SK-N-SH (cell line): ENCODE results near the gene GPN1. TPM values are rescaled to one million over a fixed set of nuclear protein-coding genes. Genes with fewer than 3 reads are reported as not detected.
A peak's percentile ranks its signal among the peaks of the same experiment; 100 is the strongest.

Experiments used
- CTCF ChIA-PET: fragments of 300-600, 350-600 bp; formaldehyde crosslinking; extraction: SDS; loops from one replicate; lab custom pipeline; 2021; lab: Yijun Ruan, JAX
- POLR2A ChIA-PET: fragments of 350-600 bp; sonication (Branson Sonifier 250); formaldehyde crosslinking; extraction: SDS; loops from one replicate; lab custom pipeline; 2020; ENCODE audit warnings: antibody characterized with exemption, inconsistent platforms; lab: Yijun Ruan, JAX
- DNase-seq: peaks from one replicate; pipeline ENCODE4 v3.0.0; 2012
- H2AFZ ChIP-seq: fragments of 200-600 bp; sonication (generic); 2 replicates; pipeline ENCODE4 v1.8.1; 2016; ENCODE audit warnings: antibody characterized with exemption, mild to moderate bottlenecking, low read depth
- H3F3A ChIP-seq: fragments of 200-600 bp; sonication (generic); replicated peaks from 2 replicates; pipeline ENCODE3; 2016; ENCODE audit warnings: antibody characterized with exemption, mild to moderate bottlenecking; ENCODE audit not compliant: insufficient read depth
- H3K27ac ChIP-seq, 2 experiments: fragments of 200-500 bp in 1 of 2; fragments of 200-600 bp in 1 of 2; sonication (Bioruptor generic) in 1 of 2; sonication (generic), shearing (Covaris generic) in 1 of 2; 2 replicates each; pipeline versions ENCODE4 v1.5.1 to v1.6.1; 2014 to 2016; ENCODE audit warnings: low read depth in 2 of 2, inconsistent platforms in 1 of 2, low read length in 1 of 2, mild to moderate bottlenecking in 1 of 2, mixed read lengths in 1 of 2
- H3K27me3 ChIP-seq: fragments of 200-600 bp; sonication (generic), shearing (Covaris generic); 2 replicates; pipeline ENCODE4 v1.6.1; 2016; ENCODE audit warnings: mixed run types; ENCODE audit not compliant: insufficient read depth
- H3K36me3 ChIP-seq, 2 experiments: fragments of 200-500 bp in 1 of 2; fragments of 200-600 bp in 1 of 2; sonication (Bioruptor generic) in 1 of 2; sonication (generic) in 1 of 2; replicated peaks in 1 of 2; 2 replicates each; pipeline versions ENCODE3 to v1.5.1; 2014 to 2016; ENCODE audit warnings: low read length in 1 of 2, mild to moderate bottlenecking in 1 of 2; ENCODE audit not compliant: insufficient read depth in 2 of 2, control insufficient read depth in 1 of 2
- H3K4me1 ChIP-seq, 2 experiments: fragments of 200-500 bp in 1 of 2; fragments of 200-600 bp in 1 of 2; sonication (Bioruptor generic) in 1 of 2; sonication (generic), shearing (Covaris generic) in 1 of 2; 2 replicates each; pipeline versions ENCODE4 v1.5.1 to v1.6.1; 2014 to 2016; ENCODE audit warnings: low read depth in 1 of 2, low read length in 1 of 2, mixed run types in 1 of 2; ENCODE audit not compliant: insufficient read depth in 2 of 2, control insufficient read depth in 1 of 2
- H3K4me2 ChIP-seq: fragments of 200-600 bp; sonication (generic), shearing (Covaris generic); 2 replicates; pipeline ENCODE4 v1.6.1; 2017; ENCODE audit warnings: mixed run types
- H3K4me3 ChIP-seq, 2 experiments: fragments of 200-500 bp in 1 of 2; fragments of 200-600 bp in 1 of 2; sonication (Bioruptor generic) in 1 of 2; sonication (generic), shearing (Covaris generic) in 1 of 2; 2 replicates each; pipeline versions ENCODE4 v1.5.1 to v1.8.1; 2014 to 2016; ENCODE audit warnings: low read depth in 2 of 2, inconsistent platforms in 1 of 2, low read length in 1 of 2, mild to moderate bottlenecking in 1 of 2, mixed read lengths in 1 of 2, moderate library complexity in 1 of 2
- H3K79me2 ChIP-seq: fragments of 200-600 bp; sonication (generic); 2 replicates; pipeline ENCODE4 v1.8.1; 2017; ENCODE audit warnings: mild to moderate bottlenecking; ENCODE audit not compliant: insufficient read depth
- H3K9ac ChIP-seq: fragments of 200-600 bp; sonication (generic); 2 replicates; pipeline ENCODE4 v1.6.1; 2017; ENCODE audit warnings: mixed run types
- H3K9me2 ChIP-seq: fragments of 200-600 bp; sonication (generic); 2 replicates; pipeline ENCODE4 v1.6.1; 2017; ENCODE audit warnings: mixed run types
- H3K9me3 ChIP-seq: fragments of 200-600 bp; sonication (generic); 2 replicates; pipeline ENCODE4 v1.6.1; 2017; ENCODE audit warnings: mixed run types, mild to moderate bottlenecking, moderate library complexity
- H4K20me1 ChIP-seq: fragments of 200-600 bp; sonication (generic); 2 replicates; pipeline ENCODE4 v1.6.1; 2017; ENCODE audit warnings: mild to moderate bottlenecking, mixed run types; ENCODE audit not compliant: insufficient read depth
- CHD2 ChIP-seq: fragments of 150-350 bp; IDR thresholded peaks from 2 replicates; pipeline ENCODE4 v1.6.1; 2018; ENCODE audit warnings: low read length; ENCODE audit not compliant: partially characterized antibody
- EP300 ChIP-seq, 2 experiments: IDR thresholded peaks; 2 replicates each; pipeline versions ENCODE4 v1.4.0 to v1.6.1; 2012; ENCODE audit warnings: borderline replicate concordance in 1 of 2, low read depth in 1 of 2, low read length in 1 of 2
- EZH2phosphoT487 ChIP-seq: fragments of 200-600 bp; sonication (generic); IDR thresholded peaks from 2 replicates; pipeline ENCODE4 v1.6.1; 2017; ENCODE audit warnings: low read depth, mixed run types, mild to moderate bottlenecking, antibody characterized with exemption, moderate library complexity, borderline replicate concordance
- FOXJ3 ChIP-seq: sonication (generic); formaldehyde crosslinking; IDR thresholded peaks from 2 replicates; pipeline ENCODE4 v1.5.1; 2020; ENCODE audit warnings: mild to moderate bottlenecking, missing genetic modification reagents
- GABPA ChIP-seq: IDR thresholded peaks from 2 replicates; pipeline ENCODE4 v1.4.0; 2012; ENCODE audit warnings: low read depth, mild to moderate bottlenecking
- IRF3 ChIP-seq: fragments of 150-350 bp; IDR thresholded peaks from 2 replicates; pipeline ENCODE4 v1.6.1; 2016; ENCODE audit warnings: mild to moderate bottlenecking, low read depth, low read length
- JUND ChIP-seq: IDR thresholded peaks from 2 replicates; pipeline ENCODE4 v1.4.0; 2012
- MEF2A ChIP-seq: IDR thresholded peaks from 2 replicates; pipeline ENCODE4 v1.4.0; 2012; ENCODE audit warnings: low read depth, borderline replicate concordance
- MXI1 ChIP-seq: IDR thresholded peaks from 2 replicates; pipeline ENCODE4 v1.6.1; 2012; ENCODE audit warnings: mild to moderate bottlenecking, low read depth, low read length, improper control_type of control experiment
- NFIC ChIP-seq: IDR thresholded peaks from 2 replicates; pipeline ENCODE4 v1.4.0; 2012; ENCODE audit warnings: borderline replicate concordance
- NRF1 ChIP-seq: IDR thresholded peaks from 2 replicates; pipeline ENCODE4 v1.6.1; 2012; ENCODE audit warnings: low read depth, mild to moderate bottlenecking, low read length
- RAD21 ChIP-seq: IDR thresholded peaks from 2 replicates; pipeline ENCODE4 v1.6.1; 2012; ENCODE audit warnings: mild to moderate bottlenecking, low read length
- RCOR1 ChIP-seq: fragments of 150-350 bp; IDR thresholded peaks from 2 replicates; pipeline ENCODE4 v1.6.1; 2017; ENCODE audit warnings: antibody characterized with exemption, low read length
- RFX5 ChIP-seq: IDR thresholded peaks from 2 replicates; pipeline ENCODE4 v1.6.1; 2012; ENCODE audit warnings: mild to moderate bottlenecking, improper control_type of control experiment, low read length
- SMC3 ChIP-seq: IDR thresholded peaks from 2 replicates; pipeline ENCODE4 v1.6.1; 2012; ENCODE audit warnings: low read depth, low read length, improper control_type of control experiment
- TAF1 ChIP-seq: IDR thresholded peaks from 2 replicates; pipeline ENCODE4 v1.6.1; 2012; ENCODE audit warnings: low read depth, mild to moderate bottlenecking, low read length, moderate library complexity, borderline replicate concordance
- TEAD4 ChIP-seq: IDR thresholded peaks from 2 replicates; pipeline ENCODE4 v1.4.0; 2012; ENCODE audit warnings: mild to moderate bottlenecking, borderline replicate concordance; ENCODE audit not compliant: insufficient read depth
- USF2 ChIP-seq: fragments of 150-350 bp; IDR thresholded peaks from 2 replicates; pipeline ENCODE4 v1.6.1; 2017; ENCODE audit warnings: antibody characterized with exemption, low read length, low read depth, borderline replicate concordance
- WGBS: methylation state at CpG from one replicate; pipeline ENCODE4 v1.1.6; 2017; ENCODE audit warnings: low lambda C conversion rate; 5-methylcytosine and 5-hydroxymethylcytosine counted together
- polyA plus RNA-seq, 3 experiments: library from polyadenylated mRNA; depleted of rRNA; stranded (reverse); fragments of >200 nt; gene quantifications; 2 replicates each; pipeline ENCODE4 v1.2.3, GENCODE V29; 2012
- TF ChIP-seq, protein P1 (sequence below): IDR thresholded peaks from 2 replicates; pipeline ENCODE4 v1.4.0; 2012; ENCODE audit warnings: low read depth
- TF ChIP-seq, protein P2 (sequence below): IDR thresholded peaks from 2 replicates; pipeline ENCODE4 v1.4.0; 2012; ENCODE audit warnings: low read depth, borderline replicate concordance
- TF ChIP-seq, protein P3 (sequence below): IDR thresholded peaks from 2 replicates; pipeline ENCODE4; 2012

GPN1 gene
- polyA plus RNA-seq, 1 of the 3 experiments (the other 2 are of a cell fraction) = 74.0 TPM

- DNase-seq = no peak
- no peak overlapping the region for H3K4me3 ChIP-seq
- peaks cover 11% of the 10 kb centered on the region for H3F3A ChIP-seq
- CTCF ChIA-PET = interaction anchor here (0.8 to 1.4 kb wide), 3 partner anchors 25 to 273 kb away, joined by 3 to 5 read pairs (median 3); no protein-coding TSS in a partner anchor
- peaks cover 0 to 6% of the 10 kb centered on the region in 2 experiments; a peak in 1 of 4 replicates for H3K4me1 ChIP-seq
- POLR2A ChIA-PET = no interaction called here
- TF ChIP-seq, protein P1, sequence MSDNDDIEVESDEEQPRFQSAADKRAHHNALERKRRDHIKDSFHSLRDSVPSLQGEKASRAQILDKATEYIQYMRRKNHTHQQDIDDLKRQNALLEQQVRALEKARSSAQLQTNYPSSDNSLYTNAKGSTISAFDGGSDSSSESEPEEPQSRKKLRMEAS = no peak
- TF ChIP-seq RAD21 = no peak
- no peak for TF ChIP-seq TEAD4
- TF ChIP-seq MEF2A = no peak
- TF ChIP-seq USF2 = no peak
- TF ChIP-seq GABPA = no peak
- no peak for TF ChIP-seq TAF1
- no peak for TF ChIP-seq IRF3
- no peak for TF ChIP-seq EP300 (IDR thresholded peaks at IDR 0.05; ENCODE audit: borderline replicate concordance in 1 of 2, low read depth in 1 of 2, low read length in 1 of 2)
- no peak for TF ChIP-seq RCOR1
- peaks cover 25 to 34% of the 10 kb centered on the region in 2 experiments for H3K36me3 ChIP-seq
- 92% methylated on average over 1 of the region's 1 CpG for WGBS
- peaks cover 37% of the 10 kb centered on the region for H4K20me1 ChIP-seq
- H3K9me2 ChIP-seq = no peaks in the 10 kb centered on the region
- no peak overlapping the region for H3K4me2 ChIP-seq
- no peaks in the 10 kb centered on the region for H3K27me3 ChIP-seq
- H3K9me3 ChIP-seq = no peaks in the 10 kb centered on the region
- H2AFZ ChIP-seq = no peak overlapping the region
- no peak overlapping the region for H3K9ac ChIP-seq
- no peak overlapping the region for H3K27ac ChIP-seq
- peaks cover 98% of the 10 kb centered on the region for H3K79me2 ChIP-seq
These were observed 32.2 kb upstream of the GPN1 start for GRCh38 chr2:27596627-27597026.

DNA sequence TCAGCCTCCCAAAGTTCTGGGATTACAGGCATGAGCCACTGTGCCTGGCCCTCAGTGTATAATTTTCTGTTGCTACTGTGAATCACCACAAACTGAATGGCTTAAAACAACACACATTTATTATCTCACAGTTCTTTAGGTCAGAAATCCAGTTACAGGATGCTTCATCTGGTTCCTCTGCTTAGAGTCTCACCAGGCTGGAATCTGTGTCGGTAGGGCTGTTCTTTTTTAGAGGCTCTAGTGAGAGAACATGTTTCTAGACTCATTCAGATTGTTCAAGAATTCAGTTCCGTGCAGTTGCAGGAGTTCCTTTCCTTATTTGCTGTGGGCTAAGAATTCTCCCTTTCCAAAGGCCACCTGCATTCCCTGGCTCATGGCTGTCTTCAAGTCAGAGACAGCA, 22.2 kb upstream of the GPN1 start:
- peaks cover 51% of the 10 kb centered on the region; the same call in 1 of the 2 replicates for H3K79me2 ChIP-seq
- H2AFZ ChIP-seq = no peak overlapping the region
- peaks cover 45 to 74% of the 10 kb centered on the region in 2 experiments for H3K36me3 ChIP-seq
- no peaks in the 10 kb centered on the region for H3K9me3 ChIP-seq
- H3K27me3 ChIP-seq = no peaks in the 10 kb centered on the region
- WGBS = 97% methylated on average over 2 of the region's 2 CpGs
- H3K4me2 ChIP-seq = no peak overlapping the region
- H3K9ac ChIP-seq = no peak overlapping the region
- peaks cover 10% of the 10 kb centered on the region for H3F3A ChIP-seq
- ChIA-PET CTCF (no interaction called here), POLR2A (no interaction called here)
- DNase-seq = no peak
- H3K4me3 ChIP-seq = no peak overlapping the region
- peak overlapping the region in 1 of 2 experiments; percentile 38; a peak in 1 of 4 replicates for H3K27ac ChIP-seq
- no peaks in the 10 kb centered on the region for H3K9me2 ChIP-seq
- H4K20me1 ChIP-seq = no peaks in the 10 kb centered on the region
- H3K4me1 ChIP-seq = no peaks in the 10 kb centered on the region
- TF ChIP-seq FOXJ3 (CRISPR knock-in tag) = no peak
- TF ChIP-seq, protein P1 = no peak
- no peak for TF ChIP-seq NRF1
- TF ChIP-seq NFIC = no peak
- TF ChIP-seq JUND = no peak
- TF ChIP-seq, protein P2, sequence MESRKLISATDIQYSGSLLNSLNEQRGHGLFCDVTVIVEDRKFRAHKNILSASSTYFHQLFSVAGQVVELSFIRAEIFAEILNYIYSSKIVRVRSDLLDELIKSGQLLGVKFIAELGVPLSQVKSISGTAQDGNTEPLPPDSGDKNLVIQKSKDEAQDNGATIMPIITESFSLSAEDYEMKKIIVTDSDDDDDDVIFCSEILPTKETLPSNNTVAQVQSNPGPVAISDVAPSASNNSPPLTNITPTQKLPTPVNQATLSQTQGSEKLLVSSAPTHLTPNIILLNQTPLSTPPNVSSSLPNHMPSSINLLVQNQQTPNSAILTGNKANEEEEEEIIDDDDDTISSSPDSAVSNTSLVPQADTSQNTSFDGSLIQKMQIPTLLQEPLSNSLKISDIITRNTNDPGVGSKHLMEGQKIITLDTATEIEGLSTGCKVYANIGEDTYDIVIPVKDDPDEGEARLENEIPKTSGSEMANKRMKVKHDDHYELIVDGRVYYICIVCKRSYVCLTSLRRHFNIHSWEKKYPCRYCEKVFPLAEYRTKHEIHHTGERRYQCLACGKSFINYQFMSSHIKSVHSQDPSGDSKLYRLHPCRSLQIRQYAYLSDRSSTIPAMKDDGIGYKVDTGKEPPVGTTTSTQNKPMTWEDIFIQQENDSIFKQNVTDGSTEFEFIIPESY = no peak
- no peak for TF ChIP-seq EZH2phosphoT487
- no peak for TF ChIP-seq SMC3
- TF ChIP-seq IRF3 = no peak
- TF ChIP-seq MXI1 = no peak
- no peak for TF ChIP-seq RFX5
- no peak for TF ChIP-seq CHD2
- no peak for TF ChIP-seq GABPA
- TF ChIP-seq, protein P3, sequence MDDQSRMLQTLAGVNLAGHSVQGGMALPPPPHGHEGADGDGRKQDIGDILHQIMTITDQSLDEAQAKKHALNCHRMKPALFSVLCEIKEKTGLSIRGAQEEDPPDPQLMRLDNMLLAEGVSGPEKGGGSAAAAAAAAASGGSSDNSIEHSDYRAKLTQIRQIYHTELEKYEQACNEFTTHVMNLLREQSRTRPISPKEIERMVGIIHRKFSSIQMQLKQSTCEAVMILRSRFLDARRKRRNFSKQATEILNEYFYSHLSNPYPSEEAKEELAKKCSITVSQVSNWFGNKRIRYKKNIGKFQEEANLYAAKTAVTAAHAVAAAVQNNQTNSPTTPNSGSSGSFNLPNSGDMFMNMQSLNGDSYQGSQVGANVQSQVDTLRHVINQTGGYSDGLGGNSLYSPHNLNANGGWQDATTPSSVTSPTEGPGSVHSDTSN = no peak
